PC-9 (cell line): ENCODE data around the gene VDAC1.

Experiments used
- CTCF ChIP-seq: fragments of 200-600 bp; sonication (generic); conservative IDR thresholded peaks from 2 replicates; pipeline ENCODE4 v1.6.1; 2017; ENCODE audit warnings: mixed run types, antibody characterized with exemption, mild to moderate bottlenecking, moderate library complexity
- EZH2 ChIP-seq: fragments of 200-600 bp; sonication (generic); IDR thresholded peaks from 2 replicates; pipeline ENCODE4 v1.8.0; 2017; ENCODE audit warnings: antibody characterized with exemption, low read depth

GRCh38 chr5:133936651-133937015 lies 68.1 kb downstream of the VDAC1 start:
- TF ChIP-seq CTCF (no peak), EZH2 (no peak)
